Sigmoid colon (tissue), 7 donors: ENCODE measurements around the gene GORAB. TPM values are rescaled to one million over a fixed set of nuclear protein-coding genes. Genes with fewer than 3 reads are reported as not detected.
A peak's percentile ranks its signal among the peaks of the same experiment; 100 is the strongest.

Experiments
- DNase-seq: peaks from one replicate; pipeline ENCODE4 v3.0.0-alpha.2; 2019
- H3K27ac ChIP-seq, 4 donors: fragments of 200-600 bp; sonication (generic); one replicate each; pipeline ENCODE4 v1.5.1; 2016 to 2019; ENCODE audit warnings: mild to moderate bottlenecking in 1 of 4
- H3K27me3 ChIP-seq, 3 donors: fragments of 200-600 bp; sonication (generic); one replicate each; pipeline ENCODE4 v1.5.1; 2019; ENCODE audit warnings: mild to moderate bottlenecking in 1 of 3
- H3K36me3 ChIP-seq, 4 donors: fragments of 200-600 bp; sonication (generic); one replicate each; pipeline ENCODE4 v1.5.1; 2016 to 2019
- H3K4me1 ChIP-seq, 4 donors: fragments of 200-600 bp; sonication (generic); one replicate each; pipeline ENCODE4 v1.5.1; 2017 to 2019
- H3K4me3 ChIP-seq, 4 donors: fragments of 200-600 bp; sonication (generic); one replicate each; pipeline ENCODE4 v1.5.1; 2017 to 2019; ENCODE audit warnings: mild to moderate bottlenecking in 2 of 4, moderate library complexity in 1 of 4
- H3K9me3 ChIP-seq, 4 donors: fragments of 200-600 bp in 3 of 4; sonication (generic) in 3 of 4; one replicate each; pipeline versions ENCODE4 v1.5.1 to v1.6.1; 2013 to 2019
- EP300 ChIP-seq, 4 donors: sonication (generic); formaldehyde crosslinking; IDR thresholded peaks; one replicate each; pipeline ENCODE4 v1.6.1; 2017; ENCODE audit warnings: antibody characterized with exemption in 4 of 4
- POLR2A ChIP-seq, 2 donors: fragments of 450-650 bp; IDR thresholded peaks; one replicate each; pipeline ENCODE4 v1.6.1; 2016; ENCODE audit warnings: antibody characterized with exemption in 2 of 2, mild to moderate bottlenecking in 2 of 2, moderate library complexity in 2 of 2
- POLR2AphosphoS5 ChIP-seq, 4 donors: sonication (generic); formaldehyde crosslinking; IDR thresholded peaks; one replicate each; pipeline ENCODE4 v1.6.1; 2017; ENCODE audit warnings: antibody characterized with exemption in 4 of 4
- WGBS, 2 donors: extraction: QIAGEN DNeasy Blood & Tissue Kit; methylation state at CpG; one replicate each; pipeline ENCODE4 v1.1.7; 2013; 5-methylcytosine and 5-hydroxymethylcytosine counted together
- intact Hi-C: fragments of 100-400 bp; cut with DNase I; formaldehyde crosslinking; loops from one replicate; pipeline ENCODE4 v1.15.1; 2023
- polyA plus RNA-seq, 3 donors: library from polyadenylated mRNA; stranded (reverse); fragments of 200-250 nt; gene quantifications; one replicate each; pipeline ENCODE4 v1.2.3, GENCODE V29; 2013
- total RNA-seq, 4 donors: library from RNA; depleted of rRNA; stranded (reverse); fragments of >200 nt; gene quantifications; one replicate each; pipeline ENCODE4 v1.1.0, GENCODE V29; 2016
- TF ChIP-seq, protein P1 (sequence below), 4 experiments: fragments of 450-650 bp in 3 of 4; fragments of 200-600 bp in 1 of 4; IDR thresholded peaks; one replicate each; pipeline ENCODE4 v1.5.1; 2016 to 2019; ENCODE audit warnings: antibody characterized with exemption in 4 of 4, mild to moderate bottlenecking in 3 of 4, moderate library complexity in 2 of 4
- donor health status: healthy with polysubstance abuse.
- donor health status: Bipolar disorder and iron deficiency.
- donor health status: healthy.

The GORAB gene
- total and polyA plus RNA-seq, 7 donors: 4.8 to 13.8 (median 8.9) TPM

DNA sequence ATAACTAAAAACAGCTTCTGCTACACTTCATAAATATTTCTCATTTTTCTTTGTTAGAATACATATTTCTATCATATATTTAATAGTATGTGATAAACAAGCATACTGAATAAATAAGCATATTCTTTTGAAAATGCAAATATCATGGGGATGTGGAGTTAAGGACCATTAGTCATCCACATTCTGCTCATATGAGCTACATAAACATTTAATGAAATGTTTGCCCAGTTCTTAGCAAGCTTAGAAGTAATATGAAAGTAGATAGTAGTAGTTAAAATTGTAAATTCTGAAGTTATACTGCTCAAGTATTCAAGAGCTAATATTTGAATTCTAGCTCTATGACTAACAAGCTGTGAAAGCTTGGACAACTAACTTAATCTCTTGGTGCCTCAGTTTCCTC is 10.1 kb upstream of the GORAB start:
- TF ChIP-seq, protein P1, sequence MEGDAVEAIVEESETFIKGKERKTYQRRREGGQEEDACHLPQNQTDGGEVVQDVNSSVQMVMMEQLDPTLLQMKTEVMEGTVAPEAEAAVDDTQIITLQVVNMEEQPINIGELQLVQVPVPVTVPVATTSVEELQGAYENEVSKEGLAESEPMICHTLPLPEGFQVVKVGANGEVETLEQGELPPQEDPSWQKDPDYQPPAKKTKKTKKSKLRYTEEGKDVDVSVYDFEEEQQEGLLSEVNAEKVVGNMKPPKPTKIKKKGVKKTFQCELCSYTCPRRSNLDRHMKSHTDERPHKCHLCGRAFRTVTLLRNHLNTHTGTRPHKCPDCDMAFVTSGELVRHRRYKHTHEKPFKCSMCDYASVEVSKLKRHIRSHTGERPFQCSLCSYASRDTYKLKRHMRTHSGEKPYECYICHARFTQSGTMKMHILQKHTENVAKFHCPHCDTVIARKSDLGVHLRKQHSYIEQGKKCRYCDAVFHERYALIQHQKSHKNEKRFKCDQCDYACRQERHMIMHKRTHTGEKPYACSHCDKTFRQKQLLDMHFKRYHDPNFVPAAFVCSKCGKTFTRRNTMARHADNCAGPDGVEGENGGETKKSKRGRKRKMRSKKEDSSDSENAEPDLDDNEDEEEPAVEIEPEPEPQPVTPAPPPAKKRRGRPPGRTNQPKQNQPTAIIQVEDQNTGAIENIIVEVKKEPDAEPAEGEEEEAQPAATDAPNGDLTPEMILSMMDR (IDR thresholded peaks at IDR 0.05): no peak
- TF ChIP-seq POLR2AphosphoS5 (IDR thresholded peaks at IDR 0.05): no peak
- TF ChIP-seq EP300 (IDR thresholded peaks at IDR 0.05): no peak
- no peak for TF ChIP-seq POLR2A (IDR thresholded peaks at IDR 0.05)
- DNase-seq: no peak
- intact Hi-C loops: no loop called here
- Histone ChIP-seq H3K27me3 (peaks cover 0 to 5% (median 0%) of the 10 kb centered on the region in 3 donors), H3K4me3 (no peak overlapping the region), H3K4me1 (no peaks in the 10 kb centered on the region), H3K36me3 (no peaks in the 10 kb centered on the region), H3K9me3 (no peaks in the 10 kb centered on the region), H3K27ac (no peak overlapping the region)

DNA sequence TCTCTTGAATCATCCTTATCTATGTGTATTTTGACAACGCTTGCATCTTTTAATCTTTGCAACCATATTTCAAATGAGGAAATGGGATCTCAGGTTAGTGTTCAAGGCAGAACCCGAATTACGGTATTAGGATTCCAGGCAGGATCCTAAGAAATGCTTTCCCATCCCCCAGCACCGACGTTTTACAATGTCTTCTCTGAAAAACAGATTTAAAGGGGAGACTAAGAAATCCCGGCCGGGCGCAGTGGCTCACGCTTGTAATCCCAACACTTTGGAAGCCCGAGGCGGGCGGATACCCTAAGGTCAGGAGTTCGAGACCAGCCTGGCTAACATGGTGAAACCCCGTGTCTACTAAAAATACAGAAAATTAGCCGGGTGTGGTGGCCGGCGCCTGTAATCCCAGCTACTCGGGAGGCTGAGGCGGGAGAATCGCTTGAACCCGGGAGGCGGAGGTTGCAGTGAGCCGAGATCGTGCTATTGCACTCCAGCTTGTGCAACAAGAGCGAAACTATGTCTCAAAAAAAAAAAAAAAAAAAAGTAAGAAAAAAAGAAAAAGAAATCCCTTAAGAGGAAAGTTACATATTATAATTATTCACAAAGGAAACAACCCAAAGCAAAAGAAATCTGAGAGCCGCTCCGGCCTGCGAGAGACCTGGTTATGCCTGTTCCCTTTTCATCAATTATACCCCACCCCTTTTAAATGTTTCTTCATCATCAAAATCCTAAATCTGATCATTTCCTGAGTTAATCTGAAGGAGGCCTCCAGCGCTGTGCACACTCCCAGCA is 801 bp upstream of the GORAB start:
- no peaks in the 10 kb centered on the region for H3K27me3 ChIP-seq
- no peaks in the 10 kb centered on the region for H3K36me3 ChIP-seq
- no peak for DNase-seq
- H3K27ac ChIP-seq: peak overlapping the region; percentile 79 to 90 (median 82)
- 6 to 8% methylated on average over 29 of the region's 29 CpGs for WGBS, 2 donors
- TF ChIP-seq, protein P1 (IDR thresholded peaks at IDR 0.05): no peak
- no peak for TF ChIP-seq EP300 (IDR thresholded peaks at IDR 0.05)
- TF ChIP-seq POLR2AphosphoS5 (IDR thresholded peaks at IDR 0.05): no peak
- no peak for TF ChIP-seq POLR2A (IDR thresholded peaks at IDR 0.05)
- H3K9me3 ChIP-seq: no peaks in the 10 kb centered on the region
- peaks cover 0 to 17% (median 12%) of the 10 kb centered on the region in 4 donors for H3K4me1 ChIP-seq
- peak overlapping the region; percentile 55 to 63 (median 57) for H3K4me3 ChIP-seq
- intact Hi-C loops: loop anchor here (10.0 kb wide), 2 partner anchors 456 to 784 kb away; partner anchors contain the start of genes FMO4 and KIFAP3

DNA sequence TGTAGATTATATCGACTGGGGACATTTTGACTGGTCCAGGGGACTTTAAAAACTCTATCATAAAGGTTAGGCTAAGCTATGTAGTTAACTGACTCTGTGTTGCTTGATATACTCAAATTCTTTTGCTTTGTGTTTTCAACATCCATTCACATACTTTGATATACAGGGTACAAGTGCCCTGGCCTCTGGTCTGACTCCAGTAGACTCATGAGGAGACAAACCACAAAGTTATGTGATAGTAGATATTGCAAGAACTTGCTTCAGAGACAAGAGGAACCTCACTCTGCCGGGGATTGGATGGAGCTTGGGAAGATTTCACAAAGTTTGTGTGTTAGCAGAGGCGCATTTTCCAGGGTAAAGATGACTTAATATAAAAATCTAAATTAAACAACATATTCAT is 1.3 kb downstream of the GORAB start:
- Histone ChIP-seq H3K4me3 (peak overlapping the region in 1 of 4 donors; percentile 58), H3K27me3 (no peaks in the 10 kb centered on the region), H3K27ac (no peak overlapping the region), H3K9me3 (no peaks in the 10 kb centered on the region), H3K4me1 (peaks cover 0 to 28% (median 22%) of the 10 kb centered on the region in 4 donors), H3K36me3 (no peaks in the 10 kb centered on the region)
- no peak for DNase-seq
- TF ChIP-seq POLR2A (IDR thresholded peaks at IDR 0.05) (no peak), POLR2AphosphoS5 (IDR thresholded peaks at IDR 0.05) (no peak)
- TF ChIP-seq, protein P1 (IDR thresholded peaks at IDR 0.05): no peak
- 87 to 92% methylated on average over 3 of the region's 3 CpGs for WGBS, 2 donors
- intact Hi-C loops: loop anchor here (10.0 kb wide), 2 partner anchors 458 to 782 kb away; partner anchors contain the start of genes FMO4 and KIFAP3

DNA sequence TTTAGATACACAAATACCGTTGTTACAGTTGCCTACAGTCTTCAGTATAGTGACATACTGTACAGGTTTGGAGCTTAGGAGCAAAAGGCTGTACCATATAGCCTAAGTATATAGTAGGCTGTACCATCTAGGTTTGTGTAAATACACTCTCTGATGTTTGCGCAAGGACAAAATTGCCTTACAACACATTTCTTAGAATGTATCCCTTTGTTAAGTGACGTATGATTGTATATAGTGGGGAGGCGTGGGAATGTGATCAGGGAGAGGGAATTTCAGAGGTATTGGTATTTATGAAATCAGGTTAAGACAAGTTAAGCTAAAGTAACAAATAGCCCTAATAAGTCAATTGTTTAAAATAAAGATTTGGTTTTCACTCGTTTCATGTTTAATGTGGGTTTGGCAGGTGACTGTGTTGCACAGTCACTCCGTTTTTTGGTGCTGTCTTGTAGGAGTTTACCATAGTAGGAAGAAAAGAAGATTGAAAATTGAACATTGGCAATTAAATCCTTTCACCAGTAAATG is 2.7 kb downstream of the GORAB start:
- DNase-seq: no peak
- WGBS, 2 donors: 52 to 65% methylated on average over 6 of the region's 6 CpGs
- H3K36me3 ChIP-seq: peaks cover 0 to 7% (median 0%) of the 10 kb centered on the region in 4 donors
- no peaks in the 10 kb centered on the region for H3K27me3 ChIP-seq
- H3K4me3 ChIP-seq: no peak overlapping the region
- H3K4me1 ChIP-seq: peaks cover 0 to 30% (median 23%) of the 10 kb centered on the region in 4 donors
- no peak overlapping the region for H3K27ac ChIP-seq
- no peaks in the 10 kb centered on the region for H3K9me3 ChIP-seq
- intact Hi-C loops: loop anchor here (10.0 kb wide), 2 partner anchors 460 to 780 kb away; partner anchors contain the start of genes FMO4 and KIFAP3
- TF ChIP-seq, protein P1 (IDR thresholded peaks at IDR 0.05): no peak
- TF ChIP-seq POLR2A (IDR thresholded peaks at IDR 0.05) (no peak), EP300 (IDR thresholded peaks at IDR 0.05) (no peak), POLR2AphosphoS5 (IDR thresholded peaks at IDR 0.05) (no peak)
